Bronchial epithelial cell (primary cell): ENCODE results near the gene ANKS1B. TPM values are rescaled to one million over a fixed set of nuclear protein-coding genes. Genes with fewer than 3 reads are reported as not detected.

Source experiments
- DNase-seq: peaks from one replicate; pipeline ENCODE4 v3.0.0-alpha.2; 2010; ENCODE audit warnings: low read depth
- FAIRE-seq: peaks from 2 replicates; lab custom pipeline; 2011; peaks lifted over from hg19 to GRCh38; lab: Jason Lieb, UNC
- H3K27me3 ChIP-seq: 2 replicates; pipeline ENCODE4 v1.5.1; 2011; ENCODE audit warnings: low read length; ENCODE audit not compliant: control insufficient read depth, insufficient read depth
- H3K36me3 ChIP-seq: 2 replicates; pipeline ENCODE4 v1.5.1; 2011; ENCODE audit warnings: low read length; ENCODE audit not compliant: control insufficient read depth, insufficient read depth
- H3K4me3 ChIP-seq: 2 replicates; pipeline ENCODE4 v1.5.1; 2011; ENCODE audit warnings: mild to moderate bottlenecking, low read depth, low read length, control low read depth
- total RNA-seq: library from RNA; depleted of rRNA; stranded (reverse); fragments of >200 nt; gene quantifications from 2 replicates; pipeline ENCODE4 v1.2.1, GENCODE V29; 2014
- TF ChIP-seq, protein P1 (sequence below): IDR thresholded peaks from 2 replicates; pipeline ENCODE4 v1.5.1; 2011; ENCODE audit warnings: mild to moderate bottlenecking, moderate library complexity, low read length, control low read depth, inconsistent platforms; ENCODE audit not compliant: insufficient read depth, severe bottlenecking

The ANKS1B gene
- total RNA-seq, 1 donor from 2014 or later = 0.26 TPM

DNA sequence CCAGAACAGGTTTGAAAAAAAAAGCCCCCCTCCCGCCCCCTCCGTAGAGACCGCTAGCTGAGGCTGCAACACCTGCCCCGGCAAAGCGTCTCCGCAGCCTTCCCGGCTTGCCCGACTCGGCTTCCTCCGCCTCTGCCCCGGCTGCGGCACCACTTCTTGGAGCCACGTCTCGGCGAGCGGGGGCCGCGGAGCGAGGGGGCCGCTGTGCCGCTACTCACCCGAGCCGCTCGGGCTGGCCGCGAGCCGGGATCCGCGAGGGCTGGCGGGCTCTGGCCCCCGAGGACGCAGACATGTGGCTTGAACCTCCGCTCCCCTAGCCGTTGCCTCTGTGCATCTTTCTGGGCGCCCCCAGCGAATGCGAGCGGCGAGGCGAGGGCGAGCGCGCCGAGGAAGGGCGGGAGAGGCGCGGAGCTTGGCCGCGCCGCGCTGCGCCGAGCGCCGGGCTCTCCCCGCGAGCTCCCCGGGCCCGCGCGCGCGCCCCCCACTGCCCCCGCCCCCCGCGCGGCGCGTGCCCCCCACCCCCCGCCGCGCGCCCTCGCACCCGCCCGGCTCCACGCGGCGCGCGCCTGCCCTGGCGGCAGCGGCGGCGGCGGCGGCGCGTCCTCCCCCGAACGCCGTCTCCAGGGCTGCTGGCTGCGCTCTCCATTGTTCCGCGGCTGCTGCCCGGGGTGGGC, 1090.2 kb downstream of the ANKS1B start:
- no peaks in the 10 kb centered on the region for H3K36me3 ChIP-seq
- H3K27me3 ChIP-seq = peaks cover 14% of the 10 kb centered on the region
- FAIRE-seq (no peak), DNase-seq (no peak)
- TF ChIP-seq, protein P1, sequence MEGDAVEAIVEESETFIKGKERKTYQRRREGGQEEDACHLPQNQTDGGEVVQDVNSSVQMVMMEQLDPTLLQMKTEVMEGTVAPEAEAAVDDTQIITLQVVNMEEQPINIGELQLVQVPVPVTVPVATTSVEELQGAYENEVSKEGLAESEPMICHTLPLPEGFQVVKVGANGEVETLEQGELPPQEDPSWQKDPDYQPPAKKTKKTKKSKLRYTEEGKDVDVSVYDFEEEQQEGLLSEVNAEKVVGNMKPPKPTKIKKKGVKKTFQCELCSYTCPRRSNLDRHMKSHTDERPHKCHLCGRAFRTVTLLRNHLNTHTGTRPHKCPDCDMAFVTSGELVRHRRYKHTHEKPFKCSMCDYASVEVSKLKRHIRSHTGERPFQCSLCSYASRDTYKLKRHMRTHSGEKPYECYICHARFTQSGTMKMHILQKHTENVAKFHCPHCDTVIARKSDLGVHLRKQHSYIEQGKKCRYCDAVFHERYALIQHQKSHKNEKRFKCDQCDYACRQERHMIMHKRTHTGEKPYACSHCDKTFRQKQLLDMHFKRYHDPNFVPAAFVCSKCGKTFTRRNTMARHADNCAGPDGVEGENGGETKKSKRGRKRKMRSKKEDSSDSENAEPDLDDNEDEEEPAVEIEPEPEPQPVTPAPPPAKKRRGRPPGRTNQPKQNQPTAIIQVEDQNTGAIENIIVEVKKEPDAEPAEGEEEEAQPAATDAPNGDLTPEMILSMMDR = no peak
- H3K4me3 ChIP-seq = no peak overlapping the region

DNA sequence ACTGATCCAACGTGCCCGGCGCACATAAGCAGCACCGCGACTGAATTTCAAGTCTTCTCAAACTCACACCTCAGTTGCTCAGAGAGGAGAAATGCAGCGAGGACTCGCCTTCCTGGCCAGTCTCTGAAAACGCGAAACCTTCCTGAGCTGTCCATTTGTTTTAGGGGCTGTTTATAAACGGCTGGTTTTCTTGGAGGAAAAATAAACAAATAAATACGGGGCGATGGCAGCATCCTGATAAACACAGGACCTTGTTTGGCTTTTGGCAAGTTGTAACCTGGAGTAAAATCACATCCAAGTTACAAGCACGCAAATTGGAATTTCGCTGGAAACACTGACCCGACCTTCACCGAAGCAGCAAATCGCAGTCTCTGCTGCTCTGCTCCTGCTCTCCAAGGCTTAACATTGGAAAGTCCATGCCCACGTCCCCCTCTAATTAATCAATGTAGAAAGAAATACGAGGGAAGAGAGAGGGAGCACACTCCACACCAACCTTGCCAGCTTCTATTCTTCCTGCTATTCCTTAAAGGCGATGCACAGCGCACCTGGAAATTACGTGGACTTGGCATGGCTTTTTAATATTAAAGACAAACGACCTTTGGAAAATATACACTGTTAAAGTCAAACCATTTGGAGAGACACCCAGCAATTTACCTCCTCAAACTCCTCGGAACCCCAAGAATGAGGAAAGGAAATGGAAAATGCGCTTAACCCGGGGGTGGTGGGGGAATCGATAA, 1090.9 kb downstream of the ANKS1B start:
- peaks cover 14% of the 10 kb centered on the region for H3K27me3 ChIP-seq
- FAIRE-seq (no peak), DNase-seq (no peak)
- no peak overlapping the region for H3K4me3 ChIP-seq
- no peaks in the 10 kb centered on the region for H3K36me3 ChIP-seq
- TF ChIP-seq, protein P1 = no peak

DNA sequence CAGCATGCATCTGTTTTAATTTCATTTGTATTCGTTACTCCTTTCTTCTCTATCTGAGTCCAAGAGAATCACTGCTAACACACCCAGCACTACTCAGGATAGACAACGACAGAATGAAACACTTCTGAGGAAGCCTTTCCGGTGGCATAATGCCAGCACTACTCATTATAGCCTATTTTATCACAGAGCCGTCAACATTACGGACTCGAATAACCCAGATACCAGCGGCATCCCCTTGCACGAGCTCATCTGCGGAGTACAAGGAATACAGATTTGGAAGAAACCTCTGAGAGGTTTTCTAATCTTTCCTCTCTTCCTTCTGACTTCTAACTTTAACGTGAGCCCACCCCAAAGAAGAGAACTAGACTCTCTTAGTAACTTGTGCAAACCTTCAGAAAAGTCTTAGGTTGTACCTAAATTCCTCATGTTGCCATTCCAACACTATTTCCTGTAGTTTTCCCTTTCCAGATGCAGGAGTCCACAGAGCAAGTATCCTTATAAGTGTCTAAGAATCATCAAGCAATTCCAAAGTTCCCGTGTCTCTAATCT, 1091.5 kb downstream of the ANKS1B start:
- Histone ChIP-seq H3K4me3 (no peak overlapping the region), H3K36me3 (no peaks in the 10 kb centered on the region), H3K27me3 (peaks cover 14% of the 10 kb centered on the region)
- TF ChIP-seq, protein P1 = no peak
- FAIRE-seq = no peak
- DNase-seq = no peak

DNA sequence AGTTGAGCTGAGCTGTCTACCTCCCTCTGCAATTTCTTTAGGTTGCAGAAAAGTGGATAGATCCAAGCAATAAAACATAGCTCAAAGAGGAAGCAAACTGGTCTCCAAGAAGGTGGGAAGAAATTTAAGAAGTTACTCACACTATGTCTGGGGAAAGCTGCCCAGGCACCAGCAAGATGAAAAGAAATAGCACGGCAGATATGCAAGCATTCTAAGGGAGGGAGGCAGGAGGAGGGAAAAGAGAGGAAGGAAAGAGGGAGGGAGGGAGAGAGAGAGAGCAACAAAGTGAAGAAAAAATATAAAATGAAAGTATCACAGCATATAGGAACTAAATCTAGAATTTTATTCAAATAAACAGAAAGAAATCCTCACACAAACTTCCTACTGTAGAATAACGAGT, 1099.0 kb downstream of the ANKS1B start:
- FAIRE-seq (no peak), DNase-seq (no peak)
- TF ChIP-seq, protein P1 = no peak
- Histone ChIP-seq H3K27me3 (no peaks in the 10 kb centered on the region), H3K4me3 (no peak overlapping the region), H3K36me3 (no peaks in the 10 kb centered on the region)

DNA sequence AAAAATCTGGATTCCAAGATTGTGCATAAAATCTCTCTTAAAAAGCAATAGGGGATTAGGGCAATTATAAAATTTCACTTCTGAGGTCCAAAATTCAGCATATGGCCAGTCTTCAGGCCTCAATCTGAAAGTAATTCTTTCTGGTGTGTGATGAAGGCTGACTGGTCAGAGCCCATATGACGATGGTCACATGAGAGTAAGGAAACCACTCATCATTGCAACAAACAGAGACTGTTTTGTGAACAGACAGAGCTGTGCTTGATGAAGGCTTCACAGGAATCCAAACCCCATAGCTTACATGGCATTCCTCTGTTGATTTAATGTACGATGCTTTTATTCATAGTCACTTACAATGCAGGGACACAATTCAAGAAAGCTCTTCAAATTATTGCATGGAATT, 1101.5 kb downstream of the ANKS1B start:
- DNase-seq = no peak
- no peak for FAIRE-seq
- no peak overlapping the region for H3K4me3 ChIP-seq
- H3K27me3 ChIP-seq = no peaks in the 10 kb centered on the region
- TF ChIP-seq, protein P1 = no peak
- no peaks in the 10 kb centered on the region for H3K36me3 ChIP-seq
